Esophagus squamous epithelium (tissue), 5 donors: ENCODE measurements around the gene MEPE. TPM values are rescaled to one million over a fixed set of nuclear protein-coding genes. Genes with fewer than 3 reads are reported as not detected.

Experiments
- DNase-seq: peaks from one replicate; lab custom pipeline; 2025; lab: John Stamatoyannopoulos, UW
- H3K27ac ChIP-seq, 4 donors: fragments of 200-600 bp; sonication (generic); one replicate each; pipeline ENCODE4 v1.5.1; 2016 to 2019; ENCODE audit warnings: mild to moderate bottlenecking in 1 of 4
- H3K27me3 ChIP-seq, 4 donors: fragments of 200-600 bp; sonication (generic); 1 replicate in 3 of 4; 2 replicates in 1 of 4; pipeline versions ENCODE4 v1.5.1 to v1.6.0; 2017 to 2021; ENCODE audit warnings: antibody characterized with exemption in 1 of 4
- H3K36me3 ChIP-seq, 3 donors: fragments of 200-600 bp; sonication (generic); one replicate each; pipeline ENCODE4 v1.5.1; 2016 to 2019
- H3K4me1 ChIP-seq, 3 donors: fragments of 200-600 bp; sonication (generic); one replicate each; pipeline ENCODE4 v1.5.1; 2017 to 2019
- H3K4me3 ChIP-seq, 4 donors: fragments of 200-600 bp; sonication (generic); 1 replicate in 3 of 4; 2 replicates in 1 of 4; pipeline ENCODE4 v1.5.1; 2016 to 2019; ENCODE audit warnings: mild to moderate bottlenecking in 2 of 4, moderate library complexity in 1 of 4
- H3K9me3 ChIP-seq, 3 donors: fragments of 200-600 bp; sonication (generic); one replicate each; pipeline ENCODE4 v1.5.1; 2016 to 2019
- POLR2A ChIP-seq, 4 donors: fragments of 450-650 bp; IDR thresholded peaks; one replicate each; pipeline ENCODE4 v1.6.1; 2017; ENCODE audit warnings: antibody characterized with exemption in 4 of 4, mild to moderate bottlenecking in 4 of 4, moderate library complexity in 3 of 4
- WGBS, 2 donors: methylation state at CpG; one replicate each; pipeline ENCODE4 v1.1.5; 2018; 5-methylcytosine and 5-hydroxymethylcytosine counted together
- intact Hi-C: fragments of 100-400 bp; cut with DNase I; formaldehyde crosslinking; loops from one replicate; pipeline ENCODE4 v1.15.0; 2022
- total RNA-seq, 4 donors: library from RNA; depleted of rRNA; stranded (reverse); fragments of >200 nt; gene quantifications; one replicate each; pipeline ENCODE4 v1.1.0, GENCODE V29; 2016
- TF ChIP-seq, protein P1 (sequence below), 6 experiments: fragments of 450-650 bp in 4 of 6; fragments of 200-600 bp in 2 of 6; sonication (generic) in 2 of 6; IDR thresholded peaks; one replicate each; pipeline ENCODE4 v1.5.1; 2016 to 2019; ENCODE audit warnings: antibody characterized with exemption in 6 of 6, mild to moderate bottlenecking in 4 of 6, moderate library complexity in 4 of 6
- donor health status: DM: yes; HTN: yes; CAD: no.

Gene MEPE
- total RNA-seq, 4 donors from 2014 or later, result not detected

DNA sequence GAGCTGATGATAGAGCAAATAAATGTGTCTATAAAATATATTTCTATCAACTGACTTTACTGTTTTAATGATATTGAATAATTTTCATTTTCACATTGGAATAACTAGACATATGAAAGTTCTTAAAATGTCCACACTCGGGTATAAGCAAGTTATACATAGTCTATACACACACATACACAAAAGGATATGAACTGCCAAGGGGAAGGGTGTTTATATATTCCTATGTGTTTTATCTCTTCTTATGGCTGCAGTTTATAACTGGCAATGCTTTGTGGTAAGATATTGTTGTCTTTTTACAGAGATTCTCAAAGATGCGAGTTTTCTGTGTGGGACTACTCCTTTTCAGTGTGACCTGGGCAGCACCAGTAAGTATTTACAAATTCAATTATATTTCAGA, 1.6 kb downstream of the MEPE start:
- TF ChIP-seq POLR2A (IDR thresholded peaks at IDR 0.05), result no peak
- TF ChIP-seq, protein P1, sequence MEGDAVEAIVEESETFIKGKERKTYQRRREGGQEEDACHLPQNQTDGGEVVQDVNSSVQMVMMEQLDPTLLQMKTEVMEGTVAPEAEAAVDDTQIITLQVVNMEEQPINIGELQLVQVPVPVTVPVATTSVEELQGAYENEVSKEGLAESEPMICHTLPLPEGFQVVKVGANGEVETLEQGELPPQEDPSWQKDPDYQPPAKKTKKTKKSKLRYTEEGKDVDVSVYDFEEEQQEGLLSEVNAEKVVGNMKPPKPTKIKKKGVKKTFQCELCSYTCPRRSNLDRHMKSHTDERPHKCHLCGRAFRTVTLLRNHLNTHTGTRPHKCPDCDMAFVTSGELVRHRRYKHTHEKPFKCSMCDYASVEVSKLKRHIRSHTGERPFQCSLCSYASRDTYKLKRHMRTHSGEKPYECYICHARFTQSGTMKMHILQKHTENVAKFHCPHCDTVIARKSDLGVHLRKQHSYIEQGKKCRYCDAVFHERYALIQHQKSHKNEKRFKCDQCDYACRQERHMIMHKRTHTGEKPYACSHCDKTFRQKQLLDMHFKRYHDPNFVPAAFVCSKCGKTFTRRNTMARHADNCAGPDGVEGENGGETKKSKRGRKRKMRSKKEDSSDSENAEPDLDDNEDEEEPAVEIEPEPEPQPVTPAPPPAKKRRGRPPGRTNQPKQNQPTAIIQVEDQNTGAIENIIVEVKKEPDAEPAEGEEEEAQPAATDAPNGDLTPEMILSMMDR (IDR thresholded peaks at IDR 0.05), result no peak
- no peak overlapping the region for H3K4me3 ChIP-seq
- no peaks in the 10 kb centered on the region for H3K9me3 ChIP-seq
- H3K27me3 ChIP-seq, result no peaks in the 10 kb centered on the region
- intact Hi-C loops, result no loop called here
- DNase-seq, result no peak
- peaks cover 0 to 6% (median 0%) of the 10 kb centered on the region in 3 donors for H3K4me1 ChIP-seq
- no peaks in the 10 kb centered on the region for H3K36me3 ChIP-seq
- H3K27ac ChIP-seq, result no peak overlapping the region
- WGBS, 2 donors, result 76% methylated on average over 2 of the region's 2 CpGs

GRCh38 chr4:87835197-87835596, 2.4 kb downstream of the MEPE start:
- no peaks in the 10 kb centered on the region for H3K9me3 ChIP-seq
- H3K4me1 ChIP-seq, result peaks cover 0 to 6% (median 0%) of the 10 kb centered on the region in 3 donors
- no peak overlapping the region for H3K4me3 ChIP-seq
- H3K27ac ChIP-seq, result no peak overlapping the region
- no peak for TF ChIP-seq POLR2A (IDR thresholded peaks at IDR 0.05)
- TF ChIP-seq, protein P1 (IDR thresholded peaks at IDR 0.05), result no peak
- no peak for DNase-seq
- 70 to 87% methylated on average over 2 of the region's 2 CpGs for WGBS, 2 donors
- H3K27me3 ChIP-seq, result no peaks in the 10 kb centered on the region
- intact Hi-C loops, result loop anchor here (5.0 kb wide), 1 partner anchor 158 kb away; no protein-coding TSS in a partner anchor
- no peaks in the 10 kb centered on the region for H3K36me3 ChIP-seq

DNA sequence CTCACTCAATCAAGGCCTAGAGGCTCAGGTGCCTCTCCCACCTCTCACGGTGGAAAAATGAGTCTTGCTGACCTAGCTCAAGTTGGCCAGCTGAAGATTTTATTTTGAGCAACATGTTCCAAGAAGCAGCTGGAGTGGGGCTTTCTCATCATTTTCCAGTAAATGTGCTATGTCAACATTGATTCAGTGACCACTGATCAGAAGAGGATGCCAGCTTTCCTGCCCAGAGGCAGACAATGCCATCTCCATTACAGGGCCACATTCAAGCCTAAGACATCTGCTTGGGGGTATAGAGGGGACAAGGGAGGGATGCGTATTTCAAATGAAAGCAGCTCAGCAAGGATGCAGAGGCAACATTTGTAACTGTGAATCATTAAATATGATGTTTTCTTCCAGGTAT, 3.0 kb downstream of the MEPE start:
- no peak for TF ChIP-seq POLR2A (IDR thresholded peaks at IDR 0.05)
- TF ChIP-seq, protein P1 (IDR thresholded peaks at IDR 0.05), result no peak

GRCh38 chr4:87838205-87838604, 5.4 kb downstream of the MEPE start:
- TF ChIP-seq, protein P1 (IDR thresholded peaks at IDR 0.05), result peak in 2 of 6 experiments; percentile 18 to 47
- TF ChIP-seq POLR2A (IDR thresholded peaks at IDR 0.05), result no peak
- no peaks in the 10 kb centered on the region for H3K9me3 ChIP-seq
- no peak overlapping the region for H3K4me3 ChIP-seq
- H3K4me1 ChIP-seq, result peaks cover 0 to 6% (median 0%) of the 10 kb centered on the region in 3 donors
- intact Hi-C loops, result loop anchor here (5.0 kb wide), 1 partner anchor 161 kb away; no protein-coding TSS in a partner anchor
- H3K27ac ChIP-seq, result no peak overlapping the region
- no peak for DNase-seq
- H3K36me3 ChIP-seq, result no peaks in the 10 kb centered on the region
- H3K27me3 ChIP-seq, result no peaks in the 10 kb centered on the region
- 56 to 65% methylated on average over 6 of the region's 6 CpGs for WGBS, 2 donors

More for the DNA sequence above, 3.0 kb downstream of the MEPE start:
- Histone ChIP-seq H3K4me1 (peaks cover 0 to 6% (median 0%) of the 10 kb centered on the region in 3 donors), H3K27ac (no peak overlapping the region), H3K9me3 (no peaks in the 10 kb centered on the region), H3K27me3 (no peaks in the 10 kb centered on the region), H3K36me3 (no peaks in the 10 kb centered on the region), H3K4me3 (no peak overlapping the region)
- 79 to 84% methylated on average over 2 of the region's 2 CpGs for WGBS, 2 donors
- no peak for DNase-seq
- intact Hi-C loops, result loop anchor here (5.0 kb wide), 1 partner anchor 158 kb away; no protein-coding TSS in a partner anchor

- 22 to 28% methylated on average over 7 of the region's 7 CpGs for WGBS, 2 donors
- Histone ChIP-seq H3K27me3 (no peaks in the 10 kb centered on the region), H3K27ac (no peak overlapping the region), H3K4me1 (peaks cover 0 to 6% (median 0%) of the 10 kb centered on the region in 3 donors), H3K4me3 (no peak overlapping the region), H3K36me3 (no peaks in the 10 kb centered on the region), H3K9me3 (no peaks in the 10 kb centered on the region)
- intact Hi-C loops, result loop anchor here (5.0 kb wide), 1 partner anchor 162 kb away; no protein-coding TSS in a partner anchor
- DNase-seq, result no peak
- TF ChIP-seq, protein P1 (IDR thresholded peaks at IDR 0.05), result peak in 5 of 6 experiments; percentile 54 to 78 (median 68)
- no peak for TF ChIP-seq POLR2A (IDR thresholded peaks at IDR 0.05)
These were observed 6.3 kb downstream of the MEPE start for GRCh38 chr4:87838890-87839591.
